HepG2 (cell line): ENCODE measurements around the gene HDDC3. TPM values are rescaled to one million over a fixed set of nuclear protein-coding genes. Genes with fewer than 3 reads are reported as not detected.

Source experiments
- ATAC-seq: fragments of 200-7000 bp; cut with Tn5 transposase; 3 replicates; pipeline ENCODE4 v1.9.1; 2020; ENCODE audit warnings: mild to moderate bottlenecking, moderate library complexity
- Bru-seq: library from RNA; stranded (reverse); fragments of 400-500 nt; gene quantifications from one replicate; lab custom pipeline; 2021; lab: Mats Ljungman, UMichigan
- BruChase-seq, 2 experiments: library from RNA; stranded (reverse); fragments of 400-500 nt; gene quantifications; one replicate each; lab custom pipeline; 2021; lab: Mats Ljungman, UMichigan
- BruUV-seq: library from RNA; stranded (reverse); fragments of 400-500 nt; replicated peaks from 2 replicates; lab custom pipeline; 2021; lab: Mats Ljungman, UMichigan
- CTCF ChIA-PET: fragments of 300-600 bp; formaldehyde crosslinking; extraction: SDS; loops from one replicate; lab custom pipeline; 2021; ENCODE audit warnings: low total read pairs, inconsistent platforms, low intra/inter-chr PET ratio; lab: Yijun Ruan, JAX
- POLR2A ChIA-PET: fragments of 350-600 bp; sonication (Branson Sonifier 250); formaldehyde crosslinking; loops from one replicate; lab custom pipeline; 2020; ENCODE audit warnings: antibody characterized with exemption, inconsistent platforms; lab: Yijun Ruan, JAX
- DNase-seq: peaks from one replicate; pipeline ENCODE4 v3.0.0-alpha.2; 2015; ENCODE audit warnings: low spot score
- FAIRE-seq: peaks from 3 replicates; lab custom pipeline; 2011; peaks lifted over from hg19 to GRCh38; lab: Jason Lieb, UNC
- H2AFZ ChIP-seq: one replicate; pipeline ENCODE4 v1.6.1; 2011; ENCODE audit warnings: low read length, inconsistent platforms
- H3K27ac ChIP-seq: fragments of 300-600 bp; 3 replicates; pipeline ENCODE4 v1.8.0; 2011; ENCODE audit warnings: mixed run types, mild to moderate bottlenecking, mixed read lengths, low read length, inconsistent platforms; ENCODE audit not compliant: insufficient read depth; ENCODE audit errors: extremely low read length
- H3K27me3 ChIP-seq, 2 experiments: fragments of 200-600 bp in 1 of 2; 2 replicates in 1 of 2; 3 replicates in 1 of 2; pipeline versions ENCODE4 v1.6.0 to v1.8.0; 2011; ENCODE audit warnings: low read length in 2 of 2, mild to moderate bottlenecking in 2 of 2, moderate library complexity in 2 of 2, inconsistent platforms in 1 of 2; ENCODE audit not compliant: insufficient read depth in 2 of 2, control insufficient read depth in 1 of 2
- H3K36me3 ChIP-seq, 2 experiments: fragments of 200-600 bp in 1 of 2; replicated peaks in 1 of 2; 2 replicates in 1 of 2; 3 replicates in 1 of 2; pipeline versions ENCODE4 v1.5.1 to v1.8.0; 2011; ENCODE audit warnings: low read length in 2 of 2, inconsistent platforms in 1 of 2; ENCODE audit not compliant: insufficient read depth in 2 of 2, control insufficient read depth in 1 of 2
- H3K4me1 ChIP-seq: 2 replicates; pipeline ENCODE4 v1.5.1; 2012; ENCODE audit warnings: low read length, inconsistent platforms; ENCODE audit not compliant: insufficient read depth
- H3K4me2 ChIP-seq: 2 replicates; pipeline ENCODE4 v1.6.0; 2011; ENCODE audit warnings: low read depth, low read length, inconsistent platforms
- H3K4me3 ChIP-seq, 3 experiments: fragments of 200-600 bp in 1 of 3; sonication (generic), shearing (Covaris generic) in 1 of 3; replicated peaks in 1 of 3; 2 replicates each; pipeline ENCODE4 v1.5.1; 2011 to 2016; ENCODE audit warnings: low read length in 3 of 3, inconsistent platforms in 2 of 3, low read depth in 2 of 3, mild to moderate bottlenecking in 2 of 3, control low read depth in 1 of 3, mixed read lengths in 1 of 3; ENCODE audit not compliant: insufficient read depth in 1 of 3
- H3K79me2 ChIP-seq: one replicate; pipeline ENCODE4 v1.6.1; 2011; ENCODE audit warnings: low read length, inconsistent platforms; ENCODE audit not compliant: insufficient read depth
- H3K9ac ChIP-seq: 2 replicates; pipeline ENCODE4 v1.6.0; 2011; ENCODE audit warnings: mild to moderate bottlenecking, low read depth, low read length, inconsistent platforms; ENCODE audit not compliant: insufficient read depth
- H3K9me3 ChIP-seq: 2 replicates; pipeline ENCODE4 v1.5.1; 2012; ENCODE audit warnings: mild to moderate bottlenecking, low read length
- H4K20me1 ChIP-seq: 2 replicates; pipeline ENCODE4 v1.6.0; 2011; ENCODE audit warnings: inconsistent platforms, mild to moderate bottlenecking, low read length, moderate library complexity; ENCODE audit not compliant: insufficient read depth
- KLF6 ChIP-seq: IDR thresholded peaks from 2 replicates; pipeline ENCODE4 v1.8.0; 2016; ENCODE audit warnings: missing biosample characterization, missing genetic modification reagents
- NR2F2 ChIP-seq: IDR thresholded peaks from 2 replicates; pipeline ENCODE4 v1.6.1; 2012; ENCODE audit warnings: low read depth, inconsistent platforms, borderline replicate concordance
- PATZ1 ChIP-seq: sonication (generic); formaldehyde crosslinking; IDR thresholded peaks from 2 replicates; pipeline ENCODE4 v1.4.0; 2020; ENCODE audit warnings: missing genetic modification reagents
- PPARG ChIP-seq: conservative IDR thresholded peaks from 2 replicates; pipeline ENCODE4 v1.6.1; 2016; ENCODE audit warnings: missing biosample characterization, missing genetic modification reagents
- ZFP1 ChIP-seq: IDR thresholded peaks from 2 replicates; pipeline ENCODE4 v1.6.1; 2016
- ZNF383 ChIP-seq: sonication (generic); formaldehyde crosslinking; IDR thresholded peaks from 2 replicates; pipeline ENCODE4 v1.4.0; 2020; ENCODE audit warnings: missing genetic modification reagents, mild to moderate bottlenecking, borderline replicate concordance
- ZNF543 ChIP-seq: sonication (generic); formaldehyde crosslinking; IDR thresholded peaks from 2 replicates; pipeline ENCODE4 v1.4.0; 2020; ENCODE audit warnings: mild to moderate bottlenecking, missing genetic modification reagents
- WGBS: methylation state at CpG from one replicate; pipeline ENCODE4 v1.1.6; 2017; ENCODE audit warnings: low lambda C conversion rate; 5-methylcytosine and 5-hydroxymethylcytosine counted together
- in situ Hi-C: cut with HindIII; loops from 2 replicates; pipeline ENCODE4 v1.10.0; 2017; ENCODE audit warnings: low pct_unique_long_range_greater_than_20kb; ENCODE audit not compliant: extremely low pct_ligation_motif_present
- intact Hi-C: fragments of 100-400 bp; cut with micrococcal nuclease; formaldehyde crosslinking; loops from one replicate; pipeline ENCODE4 v1.10.0; 2022; ENCODE audit not compliant: unreplicated experiment
- long read RNA-seq, 2 experiments: library from RNA in 1 of 2; library from polyadenylated mRNA in 1 of 2; stranded (forward) in 1 of 2; unstranded in 1 of 2; transcript quantifications; one replicate each; pipeline ENCODE4 v2.0.0, GENCODE V29; 2019 to 2022
- polyA minus RNA-seq, 3 experiments: library from RNA; depleted of rRNA, polyadenylated mRNA; stranded (reverse); fragments of >200 nt; gene quantifications; 2 replicates each; pipeline ENCODE4 v1.2.3, GENCODE V29; 2011; ENCODE audit warnings: low replicate concordance in 1 of 3
- polyA plus RNA-seq, 8 experiments: library from polyadenylated mRNA; depleted of rRNA in 3 of 8; stranded (reverse) in 7 of 8; unstranded in 1 of 8; fragments of >200 nt; fragmentation: Illumina TruSeq in 4 of 8; extraction: Trizol in 4 of 8; gene quantifications; 2 replicates each; pipeline versions ENCODE4 v1.2.1 to v1.2.3, GENCODE V29; 2011 to 2016; ENCODE audit warnings: low read depth in 4 of 8, missing spikeins in 1 of 8, mixed read lengths in 1 of 8; ENCODE audit not compliant: insufficient read depth in 1 of 8
- total RNA-seq, 5 experiments: library from RNA; depleted of rRNA; stranded (reverse); fragments of >200 nt; fragmentation: Illumina TruSeq; extraction: Trizol; gene quantifications; 2 replicates each; pipeline ENCODE4 v1.2.3, GENCODE V29; 2016; ENCODE audit warnings: low read depth in 1 of 5
- TF ChIP-seq, protein P1 (sequence below): IDR thresholded peaks from 2 replicates; pipeline ENCODE4 v1.6.1; 2016; ENCODE audit warnings: low read depth, missing genetic modification reagents, missing compliant biosample characterization

The HDDC3 gene
- total RNA-seq (2016; rRNA removed; fragmentation: Illumina TruSeq; extraction: Trizol) (28.3 and 30.0 TPM in 2 replicates), polyA plus RNA-seq (2011; rRNA removed) (18.7 and 21.7 TPM in 2 replicates), polyA minus RNA-seq (2011; rRNA and poly(A)+ RNA removed; ENCODE audit: low replicate concordance) (12.2 and 28.5 TPM in 2 replicates), Bru-seq, nascent RNA (percentile 54 among the genes with signal in this experiment), BruChase-seq, experiment 1, labeled RNA remaining after a 6-hour chase (percentile 54 among the genes with signal in this experiment), BruChase-seq, experiment 2, labeled RNA remaining after a 2-hour chase (percentile 48 among the genes with signal in this experiment)
- 9.5 and 9.9 TPM in 2 replicates for total RNA-seq (2016; cell fraction: cytosol; rRNA removed; fragmentation: Illumina TruSeq; extraction: Trizol; ENCODE audit: low read depth)
- total RNA-seq (2016; cell fraction: insoluble cytoplasmic fraction; rRNA removed; fragmentation: Illumina TruSeq; extraction: Trizol): 29.5 and 31.1 TPM in 2 replicates
- 19.0 and 21.4 TPM in 2 replicates for total RNA-seq (2016; cell fraction: membrane; rRNA removed; fragmentation: Illumina TruSeq; extraction: Trizol)
- 14.9 and 16.3 TPM in 2 replicates for total RNA-seq (2016; cell fraction: nucleus; rRNA removed; fragmentation: Illumina TruSeq; extraction: Trizol)
- 21.7 and 23.0 TPM in 2 replicates for polyA plus RNA-seq (2011; cell fraction: cytosol; rRNA removed)
- 18.2 and 23.4 TPM in 2 replicates for polyA plus RNA-seq (2011; cell fraction: nucleus; rRNA removed)
- 12.4 and 14.3 TPM in 2 replicates for polyA plus RNA-seq (2012)
- 15.3 and 16.8 TPM in 2 replicates for polyA plus RNA-seq (2016; cell fraction: cytosol; fragmentation: Illumina TruSeq; extraction: Trizol; ENCODE audit: low read depth)
- 32.6 and 35.8 TPM in 2 replicates for polyA plus RNA-seq (2016; cell fraction: insoluble cytoplasmic fraction; fragmentation: Illumina TruSeq; extraction: Trizol; ENCODE audit: low read depth)
- polyA plus RNA-seq (2016; cell fraction: membrane; fragmentation: Illumina TruSeq; extraction: Trizol; ENCODE audit: low read depth): 20.1 and 22.5 TPM in 2 replicates
- 23.2 and 27.0 TPM in 2 replicates for polyA plus RNA-seq (2016; cell fraction: nucleus; fragmentation: Illumina TruSeq; extraction: Trizol; ENCODE audit: insufficient read depth, low read depth)
- 8.2 and 8.6 TPM in 2 replicates for polyA minus RNA-seq (2011; cell fraction: cytosol; rRNA and poly(A)+ RNA removed)
- 13.3 and 14.7 TPM in 2 replicates for polyA minus RNA-seq (2011; cell fraction: nucleus; rRNA and poly(A)+ RNA removed)
- long read RNA-seq, experiment 1, full-length matches to known transcripts: 45 of 50 reads
- long read RNA-seq, experiment 1, partial matches to known transcripts: 2 of 50 reads
- long read RNA-seq, experiment 1, other reads (novel, unspliced or antisense): 3 of 50 reads
- long read RNA-seq, experiment 2, full-length matches to known transcripts: 30 of 34 reads
- long read RNA-seq, experiment 2, partial matches to known transcripts: 0 of 34 reads
- long read RNA-seq, experiment 2, other reads (novel, unspliced or antisense): 4 of 34 reads

GRCh38 chr15:90931828-90932659 is at the start of gene HDDC3:
Gene HDDC3, minus strand, starts transcription at chr15:90932549. Its CDS starts 9 bp downstream, at chr15:90932540.
- Histone ChIP-seq H3K9ac (peak within 1 kb of the TSS; percentile 88), H3K4me3 (peak within 1 kb of the TSS; percentile 67 to 91 (median 87)), H2AFZ (peak within 1 kb of the TSS; percentile 56), H3K4me2 (peak within 1 kb of the TSS; percentile 89), H3K27me3 (no peaks in the 10 kb centered on the region; a peak in 2 of 5 replicates), H3K36me3 (no peaks in the 10 kb centered on the region), H3K9me3 (no peaks in the 10 kb centered on the region), H4K20me1 (no peaks in the 10 kb centered on the region), H3K79me2 (peaks cover 6% of the 10 kb centered on the region), H3K27ac (peak within 1 kb of the TSS; percentile 96), H3K4me1 (peaks cover 62% of the 10 kb centered on the region)
- in situ Hi-C loops: loop anchor here (25.0 kb wide), 1 partner anchor 330 kb away; no protein-coding TSS in a partner anchor
- WGBS: 1% methylated on average over 14 of the region's 52 CpGs
- peak; percentile 86 for DNase-seq
- BruUV-seq: no TSS peak
- peak; percentile 69 for ATAC-seq
- POLR2A ChIA-PET: interaction anchor here (0.6 to 4.5 kb wide), 19 partner anchors 10 to 740 kb away, joined by 3 to 45 read pairs (median 4); partner anchors contain the start of genes MAN2A2, PRC1, RCCD1 and VPS33B
- CTCF ChIA-PET: interaction anchor here (0.8 to 1.4 kb wide), 3 partner anchors 28 to 101 kb away, joined by 3 to 4 read pairs (median 3); no protein-coding TSS in a partner anchor
- FAIRE-seq: peak; percentile 48
- intact Hi-C loops: loop anchor here (5.0 to 10.0 kb wide), 4 partner anchors 45 to 120 kb away; partner anchors contain the start of gene PRC1
- TF ChIP-seq PPARG (CRISPR knock-in tag) (peak; percentile 68), ZFP1 (no peak), ZNF383 (CRISPR knock-in tag) (no peak), NR2F2 (no peak; the same call in 1 of the 2 replicates), PATZ1 (CRISPR knock-in tag) (peak; percentile 65), ZNF543 (peak; percentile 67), KLF6 (CRISPR knock-in tag) (no peak; the same call in 1 of the 2 replicates)
- TF ChIP-seq, protein P1, sequence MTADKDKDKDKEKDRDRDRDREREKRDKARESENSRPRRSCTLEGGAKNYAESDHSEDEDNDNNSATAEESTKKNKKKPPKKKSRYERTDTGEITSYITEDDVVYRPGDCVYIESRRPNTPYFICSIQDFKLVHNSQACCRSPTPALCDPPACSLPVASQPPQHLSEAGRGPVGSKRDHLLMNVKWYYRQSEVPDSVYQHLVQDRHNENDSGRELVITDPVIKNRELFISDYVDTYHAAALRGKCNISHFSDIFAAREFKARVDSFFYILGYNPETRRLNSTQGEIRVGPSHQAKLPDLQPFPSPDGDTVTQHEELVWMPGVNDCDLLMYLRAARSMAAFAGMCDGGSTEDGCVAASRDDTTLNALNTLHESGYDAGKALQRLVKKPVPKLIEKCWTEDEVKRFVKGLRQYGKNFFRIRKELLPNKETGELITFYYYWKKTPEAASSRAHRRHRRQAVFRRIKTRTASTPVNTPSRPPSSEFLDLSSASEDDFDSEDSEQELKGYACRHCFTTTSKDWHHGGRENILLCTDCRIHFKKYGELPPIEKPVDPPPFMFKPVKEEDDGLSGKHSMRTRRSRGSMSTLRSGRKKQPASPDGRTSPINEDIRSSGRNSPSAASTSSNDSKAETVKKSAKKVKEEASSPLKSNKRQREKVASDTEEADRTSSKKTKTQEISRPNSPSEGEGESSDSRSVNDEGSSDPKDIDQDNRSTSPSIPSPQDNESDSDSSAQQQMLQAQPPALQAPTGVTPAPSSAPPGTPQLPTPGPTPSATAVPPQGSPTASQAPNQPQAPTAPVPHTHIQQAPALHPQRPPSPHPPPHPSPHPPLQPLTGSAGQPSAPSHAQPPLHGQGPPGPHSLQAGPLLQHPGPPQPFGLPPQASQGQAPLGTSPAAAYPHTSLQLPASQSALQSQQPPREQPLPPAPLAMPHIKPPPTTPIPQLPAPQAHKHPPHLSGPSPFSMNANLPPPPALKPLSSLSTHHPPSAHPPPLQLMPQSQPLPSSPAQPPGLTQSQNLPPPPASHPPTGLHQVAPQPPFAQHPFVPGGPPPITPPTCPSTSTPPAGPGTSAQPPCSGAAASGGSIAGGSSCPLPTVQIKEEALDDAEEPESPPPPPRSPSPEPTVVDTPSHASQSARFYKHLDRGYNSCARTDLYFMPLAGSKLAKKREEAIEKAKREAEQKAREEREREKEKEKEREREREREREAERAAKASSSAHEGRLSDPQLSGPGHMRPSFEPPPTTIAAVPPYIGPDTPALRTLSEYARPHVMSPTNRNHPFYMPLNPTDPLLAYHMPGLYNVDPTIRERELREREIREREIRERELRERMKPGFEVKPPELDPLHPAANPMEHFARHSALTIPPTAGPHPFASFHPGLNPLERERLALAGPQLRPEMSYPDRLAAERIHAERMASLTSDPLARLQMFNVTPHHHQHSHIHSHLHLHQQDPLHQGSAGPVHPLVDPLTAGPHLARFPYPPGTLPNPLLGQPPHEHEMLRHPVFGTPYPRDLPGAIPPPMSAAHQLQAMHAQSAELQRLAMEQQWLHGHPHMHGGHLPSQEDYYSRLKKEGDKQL (CRISPR knock-in tag): 0 out of 2 replicates have a peak, but pooled peaks have one; percentile 22
